Hepatocyte (in vitro differentiated cells): ENCODE results near the gene OSBPL10.

Source experiments
- EZH2 ChIP-seq: fragments of 200-600 bp; sonication (generic); IDR thresholded peaks from 2 replicates; pipeline ENCODE4 v1.6.1; 2016; ENCODE audit warnings: antibody characterized with exemption, mild to moderate bottlenecking, borderline replicate concordance
- EZH2phosphoT487 ChIP-seq: fragments of 200-600 bp; sonication (generic); IDR thresholded peaks from one replicate; pipeline ENCODE4 v1.6.1; 2018; ENCODE audit warnings: antibody characterized with exemption, mild to moderate bottlenecking, low read depth, moderate library complexity; ENCODE audit not compliant: unreplicated experiment, severe bottlenecking
- TF ChIP-seq, protein P1 (sequence below): fragments of 200-600 bp; sonication (generic); IDR thresholded peaks from 2 replicates; pipeline ENCODE4 v1.5.1; 2016; ENCODE audit warnings: antibody characterized with exemption, mild to moderate bottlenecking; ENCODE audit not compliant: poor library complexity

DNA sequence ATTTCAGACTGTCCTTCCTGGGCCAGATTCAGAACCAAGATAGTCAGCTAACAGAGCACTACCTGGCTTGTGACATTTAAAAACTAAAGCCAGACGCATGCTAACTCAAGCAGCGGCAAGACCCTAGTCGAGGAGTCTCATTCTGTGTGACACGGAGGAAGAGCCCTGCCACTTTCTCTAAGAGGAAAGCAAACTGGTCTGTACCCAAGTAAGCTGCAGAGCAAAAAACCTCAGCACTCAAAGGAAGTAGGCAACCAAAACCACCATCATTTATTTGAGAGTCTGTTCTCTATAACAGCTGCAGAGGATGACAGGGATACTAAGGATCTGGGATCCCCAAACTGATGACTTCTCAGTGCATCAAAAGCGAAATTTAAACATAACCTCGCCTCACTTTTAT, 152.1 kb downstream of the OSBPL10 start:
- TF ChIP-seq EZH2: no peak
- TF ChIP-seq, protein P1, sequence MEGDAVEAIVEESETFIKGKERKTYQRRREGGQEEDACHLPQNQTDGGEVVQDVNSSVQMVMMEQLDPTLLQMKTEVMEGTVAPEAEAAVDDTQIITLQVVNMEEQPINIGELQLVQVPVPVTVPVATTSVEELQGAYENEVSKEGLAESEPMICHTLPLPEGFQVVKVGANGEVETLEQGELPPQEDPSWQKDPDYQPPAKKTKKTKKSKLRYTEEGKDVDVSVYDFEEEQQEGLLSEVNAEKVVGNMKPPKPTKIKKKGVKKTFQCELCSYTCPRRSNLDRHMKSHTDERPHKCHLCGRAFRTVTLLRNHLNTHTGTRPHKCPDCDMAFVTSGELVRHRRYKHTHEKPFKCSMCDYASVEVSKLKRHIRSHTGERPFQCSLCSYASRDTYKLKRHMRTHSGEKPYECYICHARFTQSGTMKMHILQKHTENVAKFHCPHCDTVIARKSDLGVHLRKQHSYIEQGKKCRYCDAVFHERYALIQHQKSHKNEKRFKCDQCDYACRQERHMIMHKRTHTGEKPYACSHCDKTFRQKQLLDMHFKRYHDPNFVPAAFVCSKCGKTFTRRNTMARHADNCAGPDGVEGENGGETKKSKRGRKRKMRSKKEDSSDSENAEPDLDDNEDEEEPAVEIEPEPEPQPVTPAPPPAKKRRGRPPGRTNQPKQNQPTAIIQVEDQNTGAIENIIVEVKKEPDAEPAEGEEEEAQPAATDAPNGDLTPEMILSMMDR: no peak
- no peak for TF ChIP-seq EZH2phosphoT487
